22Rv1 (cell line): ENCODE data around the gene HTR7.

Source experiments
- CTCF ChIP-seq: fragments of 450-650 bp; IDR thresholded peaks from 2 replicates; pipeline ENCODE4 v1.5.1; 2017; ENCODE audit warnings: mild to moderate bottlenecking
- ZFX ChIP-seq: fragments of 450-650 bp; IDR thresholded peaks from 2 replicates; pipeline ENCODE4 v1.6.1; 2017; ENCODE audit warnings: antibody characterized with exemption, borderline replicate concordance

- TF ChIP-seq CTCF (no peak), ZFX (no peak)
These were observed 112.3 kb downstream of the HTR7 start for GRCh38 chr10:90745565-90745964.
